GM21723 (cell line): ENCODE measurements around the gene SELENOH.

ENCODE experiments used
- ATAC-seq: cut with Tn5 transposase; IDR thresholded peaks from one replicate; pipeline ENCODE4 v1.9.1; 2021; ENCODE audit warnings: mild to moderate bottlenecking, moderate library complexity; ENCODE audit not compliant: unreplicated experiment

SELENOH gene

DNA sequence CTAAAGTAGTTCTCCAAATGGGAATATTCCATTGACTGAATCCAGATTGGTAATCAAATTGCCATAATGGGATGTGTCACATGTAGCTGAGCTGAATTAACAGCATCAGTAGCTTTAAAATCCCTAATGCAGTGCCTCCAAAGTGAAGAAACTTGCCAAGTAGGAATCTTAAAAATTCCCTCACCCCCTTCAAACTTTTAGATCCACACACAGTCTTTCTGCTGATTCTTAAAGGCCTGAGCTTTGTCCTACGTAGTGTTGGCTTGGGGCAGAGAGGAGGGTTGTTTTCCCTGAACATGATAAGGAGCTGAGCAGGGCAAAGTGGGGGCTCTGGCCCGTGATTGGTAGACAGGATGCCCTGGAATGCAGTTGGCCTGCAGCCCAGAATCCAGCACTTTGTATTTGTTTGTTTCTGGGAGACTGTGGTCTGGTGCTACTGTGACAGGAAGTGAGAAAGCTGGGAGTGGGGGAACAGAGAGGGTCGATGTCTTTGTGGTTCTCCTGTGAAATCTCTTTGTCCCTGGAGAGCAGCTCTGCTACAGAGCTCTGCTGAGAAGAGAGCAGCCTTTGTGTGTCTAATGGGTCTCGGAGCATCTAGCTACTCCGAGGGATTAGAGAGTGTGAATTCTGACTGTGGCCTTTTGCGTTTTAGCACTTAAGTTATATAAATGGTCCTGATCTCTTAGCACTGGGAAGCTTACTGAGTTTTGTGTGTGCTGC is 37.2 kb downstream of the SELENOH start:
- ATAC-seq, result no peak

DNA sequence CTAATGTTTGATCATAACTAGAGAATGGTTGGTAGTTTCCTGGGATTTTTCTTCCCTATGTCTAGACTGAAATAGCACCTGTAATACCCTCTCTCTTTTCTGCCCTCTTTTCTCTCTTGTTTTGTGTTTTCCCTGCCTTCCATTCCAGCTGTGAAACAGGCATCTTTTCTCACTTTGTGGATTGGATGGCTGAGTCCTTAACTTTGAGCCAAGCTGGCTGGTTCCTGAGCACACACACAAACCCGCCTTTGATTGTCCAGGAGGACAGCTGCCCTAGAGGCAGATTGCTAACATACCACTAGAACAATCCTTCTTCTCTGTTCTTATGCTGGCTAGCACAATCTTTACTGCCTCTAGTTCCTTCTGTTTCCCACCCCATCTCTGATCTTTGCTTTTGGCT is 38.0 kb downstream of the SELENOH start:
- ATAC-seq, result no peak

DNA sequence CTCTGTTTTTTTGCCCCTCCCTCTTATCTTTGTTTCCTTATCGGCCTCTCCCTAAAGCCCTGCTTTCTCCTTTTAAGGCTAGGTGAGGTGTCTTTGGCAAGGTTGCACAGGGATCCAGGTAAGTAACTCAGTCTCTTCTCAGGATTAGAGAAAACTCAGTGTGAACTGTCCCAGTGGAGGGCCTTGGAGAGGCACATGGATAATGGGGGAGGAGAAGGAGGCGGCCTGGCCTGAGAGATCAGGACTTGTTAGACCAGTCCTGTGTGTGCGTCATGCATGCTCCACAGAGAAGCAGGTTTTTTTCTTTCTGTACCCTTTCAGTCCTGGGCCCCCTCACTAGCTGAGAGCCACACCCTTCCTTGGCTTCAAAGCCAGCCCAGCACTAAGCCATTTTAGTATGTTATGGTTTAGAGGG is 40.2 kb downstream of the SELENOH start:
- ATAC-seq, result no peak

DNA sequence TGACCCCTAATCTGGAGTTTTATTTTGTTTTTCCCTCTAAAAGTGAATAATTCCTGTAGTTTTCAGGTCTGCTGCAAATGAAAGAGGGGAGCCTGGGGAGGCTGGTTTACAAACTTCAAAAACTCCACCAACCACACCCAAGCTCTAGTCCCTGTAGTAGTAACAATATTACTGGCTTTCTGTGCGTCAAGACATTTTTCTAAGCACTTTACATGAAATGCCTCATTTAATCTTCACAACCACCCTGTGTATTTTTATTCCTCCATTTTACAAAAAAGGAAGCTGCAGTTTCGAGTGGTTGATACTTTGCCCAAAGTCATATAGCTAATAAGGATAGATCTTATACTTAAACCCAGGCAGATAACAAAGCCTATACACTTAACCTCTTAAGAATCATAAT is 43.8 kb downstream of the SELENOH start:
- peak; percentile 54 for ATAC-seq

DNA sequence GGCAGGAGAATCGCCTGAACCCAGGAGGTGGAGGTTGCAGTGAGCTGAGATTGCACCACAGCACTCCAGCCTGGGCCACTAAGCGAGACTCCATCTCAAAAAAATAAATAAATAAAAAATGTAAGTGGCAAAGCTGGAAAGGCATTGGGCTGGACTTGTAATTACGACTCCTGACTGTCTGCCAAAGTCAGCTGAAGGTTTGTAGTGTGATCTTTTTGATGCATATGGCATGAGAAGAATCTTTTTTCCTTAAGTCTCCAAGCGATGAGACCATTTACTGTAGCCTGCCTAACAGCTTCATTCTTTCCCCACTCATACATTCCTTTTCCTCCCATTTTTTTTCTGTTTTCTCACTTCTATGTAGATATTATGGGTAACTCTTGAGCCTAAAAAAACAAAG is 45.1 kb downstream of the SELENOH start:
- ATAC-seq, result no peak

DNA sequence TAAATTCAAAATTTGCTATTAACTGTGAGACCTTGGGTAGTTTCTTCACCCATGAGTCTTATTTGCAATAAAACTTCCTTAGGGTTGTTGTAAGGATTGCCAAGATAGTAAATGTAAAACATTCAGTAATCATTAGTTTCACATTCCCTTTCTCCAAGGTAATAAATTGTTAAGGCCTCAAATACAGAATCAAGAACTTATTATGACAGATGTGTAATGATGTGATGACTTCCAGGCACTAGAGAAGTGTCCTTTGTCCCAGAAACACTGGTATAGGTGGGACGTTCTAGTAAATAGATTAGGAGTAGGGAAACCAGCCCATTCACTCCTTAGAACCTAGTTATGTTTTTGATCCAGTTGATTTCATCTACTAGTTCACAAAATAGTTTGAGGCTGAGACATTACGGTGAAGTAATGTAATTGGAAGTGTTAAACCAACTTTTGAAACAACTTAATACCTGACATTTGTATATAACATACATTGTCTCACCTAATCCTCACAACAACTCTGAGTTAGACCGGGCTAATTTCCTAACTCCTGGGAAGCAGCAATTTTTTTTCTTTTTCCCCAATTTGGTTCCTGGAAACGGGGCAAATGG is 45.8 kb downstream of the SELENOH start:
- no peak for ATAC-seq

DNA sequence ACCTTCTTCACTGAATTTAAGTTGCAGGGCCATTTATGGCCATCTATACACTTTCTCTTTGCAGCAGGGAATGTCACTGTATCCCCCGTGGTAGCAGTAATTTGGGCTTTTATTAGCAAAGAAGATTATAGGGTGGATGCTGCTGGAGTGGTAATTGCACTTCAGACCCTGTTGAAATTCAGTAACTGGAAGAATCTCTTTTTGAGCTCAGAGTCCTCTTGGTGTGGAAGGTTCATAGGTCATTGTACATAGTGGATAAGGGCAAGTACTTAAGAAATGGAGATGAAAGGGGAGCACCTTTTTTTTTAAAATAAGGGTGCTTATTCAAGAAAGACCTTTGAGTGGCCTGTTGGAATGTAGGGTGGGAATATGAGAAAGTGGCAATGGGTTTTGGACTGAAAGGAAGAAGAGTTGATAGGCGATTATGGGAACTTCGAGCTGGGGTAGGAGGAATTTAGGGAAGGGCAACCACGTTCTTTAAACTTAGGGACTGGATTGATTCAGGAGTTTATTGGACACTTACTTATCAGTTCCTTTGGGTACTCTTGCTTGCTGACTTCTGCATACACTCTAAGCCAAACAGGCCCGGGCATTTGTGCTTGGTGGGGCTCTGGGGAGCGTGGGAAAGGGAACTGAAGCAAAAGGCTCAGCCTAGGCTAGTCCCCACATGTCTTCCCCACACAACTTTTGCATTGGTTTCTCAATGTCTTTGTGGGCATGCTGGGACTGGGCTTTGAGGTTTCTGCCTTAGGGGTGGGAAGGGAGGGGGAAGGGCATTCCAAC is 46.8 kb downstream of the SELENOH start:
- ATAC-seq, result peak; percentile 47

DNA sequence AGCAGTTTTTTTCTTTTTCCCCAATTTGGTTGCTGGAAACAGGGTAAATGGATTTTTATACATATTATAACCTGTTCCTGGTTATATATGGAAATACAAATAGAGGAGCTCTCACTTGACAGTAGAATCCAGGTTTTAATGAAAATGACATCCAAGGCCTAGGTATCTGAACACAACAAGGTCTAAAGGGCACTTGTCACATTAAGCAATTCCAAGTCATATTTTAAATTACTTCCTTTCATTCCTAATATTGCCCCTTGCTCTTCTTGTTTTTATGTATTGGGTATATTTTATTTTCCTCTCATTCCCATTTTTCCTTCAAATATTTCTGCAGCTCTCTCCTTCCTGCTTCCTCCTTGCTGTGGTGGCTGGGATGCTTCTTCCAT is 47.4 kb downstream of the SELENOH start:
- ATAC-seq, result no peak

DNA sequence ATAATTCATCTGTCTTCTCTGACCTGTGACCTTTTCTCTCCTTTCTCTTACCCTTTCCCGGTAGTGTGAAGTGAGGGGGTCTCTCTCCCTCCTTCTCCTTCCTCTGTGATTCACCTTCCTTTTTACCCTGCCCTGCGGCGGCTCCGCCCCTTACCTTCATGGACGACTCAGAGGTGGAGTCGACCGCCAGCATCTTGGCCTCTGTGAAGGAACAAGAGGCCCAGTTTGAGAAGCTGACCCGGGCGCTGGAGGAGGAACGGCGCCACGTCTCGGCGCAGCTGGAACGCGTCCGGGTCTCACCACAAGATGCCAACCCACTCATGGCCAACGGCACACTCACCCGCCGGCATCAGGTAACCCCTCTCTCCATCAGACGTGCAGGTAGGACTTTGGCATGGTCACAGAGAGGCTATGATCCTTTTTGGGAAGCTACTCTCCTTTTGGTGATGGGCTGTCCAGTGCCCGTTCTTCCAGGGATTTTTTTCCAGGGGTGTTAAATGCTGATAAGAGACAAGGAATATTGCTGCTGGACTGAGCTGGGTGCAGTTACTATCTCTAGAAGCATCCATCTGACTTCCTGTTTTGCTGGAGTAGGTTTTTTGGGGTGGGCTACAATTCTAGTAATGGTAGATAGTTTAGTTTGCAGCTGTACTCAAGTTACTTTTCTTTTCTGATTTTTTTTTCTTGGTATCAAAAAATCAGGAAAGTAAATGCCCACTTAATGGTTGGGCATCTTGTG is 50.2 kb downstream of the SELENOH start:
- ATAC-seq, result no peak

DNA sequence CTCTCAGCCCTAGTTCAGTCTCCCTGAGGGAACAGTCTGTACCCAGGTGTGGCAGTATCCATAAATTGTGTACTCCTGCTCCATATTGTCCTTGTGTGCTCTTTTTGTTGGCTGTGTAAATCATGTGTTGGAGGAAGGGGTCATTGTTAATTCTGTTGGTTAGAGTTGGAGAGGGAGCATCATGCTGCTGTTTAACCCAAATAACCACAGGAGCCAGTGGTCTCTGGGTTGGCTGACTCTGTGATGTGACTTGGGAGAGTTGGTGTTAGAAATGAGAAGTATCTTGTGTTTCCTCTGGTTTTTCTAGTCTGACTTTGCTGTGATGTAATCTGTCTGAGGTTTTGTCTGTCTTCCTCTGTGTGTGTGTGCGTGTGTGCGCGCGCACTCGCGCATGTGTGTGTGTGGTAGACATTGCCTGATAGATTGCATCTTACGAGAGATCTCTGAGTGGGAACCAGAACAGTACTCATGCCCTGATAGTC is 50.8 kb downstream of the SELENOH start:
- ATAC-seq, result peak; percentile 81

DNA sequence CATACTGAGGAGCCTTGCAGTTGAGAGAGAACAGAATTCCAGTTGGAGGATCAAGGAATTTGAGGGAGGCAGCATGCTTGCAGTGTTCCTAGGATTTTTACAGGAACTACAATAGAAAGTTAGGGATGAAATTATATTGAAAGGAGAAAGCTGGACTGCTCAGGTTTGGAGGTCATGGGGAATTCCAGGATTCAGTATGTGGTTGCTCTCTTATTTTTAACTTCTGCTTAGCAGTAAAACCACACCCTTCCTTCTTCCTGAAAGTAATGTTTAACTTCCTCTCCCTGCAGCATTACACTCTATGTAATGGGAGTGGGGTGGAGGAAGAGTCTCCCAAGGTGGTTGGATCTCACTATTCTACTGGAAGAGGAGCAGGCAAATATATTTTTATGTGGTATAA is 51.6 kb downstream of the SELENOH start:
- ATAC-seq, result peak; percentile 35
